GM10248 (cell line): ENCODE results near the gene FGF2.

Experiments
- CTCF ChIA-PET: fragments of 300-600 bp; sonication (Branson Sonifier 250); formaldehyde crosslinking; extraction: SDS; loops from one replicate; lab custom pipeline; 2021; ENCODE audit warnings: antibody characterized with exemption; lab: Yijun Ruan, JAX
- POLR2A ChIA-PET: fragments of 350-650 bp; sonication (Branson Sonifier 250); formaldehyde crosslinking; extraction: SDS; loops from one replicate; lab custom pipeline; 2020; ENCODE audit warnings: antibody characterized with exemption; lab: Yijun Ruan, JAX
- DNase-seq: peaks from one replicate; pipeline ENCODE4 v3.0.0; 2012; ENCODE audit errors: extremely low spot score
- TF ChIP-seq, protein P1 (sequence below): IDR thresholded peaks from 2 replicates; pipeline ENCODE4 v1.5.1; 2012; ENCODE audit warnings: mild to moderate bottlenecking, low read depth; ENCODE audit errors: extremely low read depth, missing control alignments, control extremely low read depth

FGF2 gene

DNA sequence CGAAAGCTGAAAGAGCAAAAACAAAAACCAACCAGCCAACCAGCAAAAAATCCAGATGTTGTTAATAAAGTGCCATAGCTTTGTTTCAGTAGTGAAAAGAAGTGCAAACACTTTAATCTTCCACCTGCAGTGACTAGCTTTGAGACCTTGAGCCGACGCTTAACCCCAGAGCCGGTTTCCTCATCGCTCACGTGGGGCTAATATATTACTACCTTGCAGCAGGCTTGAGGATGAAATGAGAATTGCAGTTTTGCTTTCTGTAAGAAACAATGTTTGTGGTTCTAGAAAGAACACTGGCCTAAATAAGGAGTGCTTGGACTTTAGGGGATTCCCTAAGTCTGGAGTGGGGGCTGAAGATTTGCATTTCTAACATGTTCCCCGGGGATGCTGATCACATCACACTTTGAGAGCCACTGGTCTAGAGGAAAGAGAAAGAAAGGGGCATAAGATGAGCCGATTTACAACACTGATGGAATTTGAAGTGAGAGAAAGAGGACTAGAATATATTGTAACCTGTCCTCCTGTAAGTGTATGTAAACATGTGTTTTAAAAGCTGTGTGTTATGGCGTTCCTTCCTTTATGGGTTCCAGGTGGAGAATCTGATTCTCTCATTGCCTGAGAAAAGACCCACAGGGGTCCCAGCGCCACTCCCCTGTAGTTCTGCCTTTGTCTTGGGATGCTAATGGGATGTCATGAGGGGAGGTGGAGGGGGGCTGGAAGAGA is 1.4 kb downstream of the FGF2 start:
- CTCF ChIA-PET, result interaction anchor here (0.9 to 1.1 kb wide), 2 partner anchors 34 to 86 kb away, joined by 3 read pairs; no protein-coding TSS in a partner anchor
- TF ChIP-seq, protein P1, sequence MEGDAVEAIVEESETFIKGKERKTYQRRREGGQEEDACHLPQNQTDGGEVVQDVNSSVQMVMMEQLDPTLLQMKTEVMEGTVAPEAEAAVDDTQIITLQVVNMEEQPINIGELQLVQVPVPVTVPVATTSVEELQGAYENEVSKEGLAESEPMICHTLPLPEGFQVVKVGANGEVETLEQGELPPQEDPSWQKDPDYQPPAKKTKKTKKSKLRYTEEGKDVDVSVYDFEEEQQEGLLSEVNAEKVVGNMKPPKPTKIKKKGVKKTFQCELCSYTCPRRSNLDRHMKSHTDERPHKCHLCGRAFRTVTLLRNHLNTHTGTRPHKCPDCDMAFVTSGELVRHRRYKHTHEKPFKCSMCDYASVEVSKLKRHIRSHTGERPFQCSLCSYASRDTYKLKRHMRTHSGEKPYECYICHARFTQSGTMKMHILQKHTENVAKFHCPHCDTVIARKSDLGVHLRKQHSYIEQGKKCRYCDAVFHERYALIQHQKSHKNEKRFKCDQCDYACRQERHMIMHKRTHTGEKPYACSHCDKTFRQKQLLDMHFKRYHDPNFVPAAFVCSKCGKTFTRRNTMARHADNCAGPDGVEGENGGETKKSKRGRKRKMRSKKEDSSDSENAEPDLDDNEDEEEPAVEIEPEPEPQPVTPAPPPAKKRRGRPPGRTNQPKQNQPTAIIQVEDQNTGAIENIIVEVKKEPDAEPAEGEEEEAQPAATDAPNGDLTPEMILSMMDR, result peak; percentile 11
- peak; percentile 81 for DNase-seq
- POLR2A ChIA-PET, result no interaction called here

DNA sequence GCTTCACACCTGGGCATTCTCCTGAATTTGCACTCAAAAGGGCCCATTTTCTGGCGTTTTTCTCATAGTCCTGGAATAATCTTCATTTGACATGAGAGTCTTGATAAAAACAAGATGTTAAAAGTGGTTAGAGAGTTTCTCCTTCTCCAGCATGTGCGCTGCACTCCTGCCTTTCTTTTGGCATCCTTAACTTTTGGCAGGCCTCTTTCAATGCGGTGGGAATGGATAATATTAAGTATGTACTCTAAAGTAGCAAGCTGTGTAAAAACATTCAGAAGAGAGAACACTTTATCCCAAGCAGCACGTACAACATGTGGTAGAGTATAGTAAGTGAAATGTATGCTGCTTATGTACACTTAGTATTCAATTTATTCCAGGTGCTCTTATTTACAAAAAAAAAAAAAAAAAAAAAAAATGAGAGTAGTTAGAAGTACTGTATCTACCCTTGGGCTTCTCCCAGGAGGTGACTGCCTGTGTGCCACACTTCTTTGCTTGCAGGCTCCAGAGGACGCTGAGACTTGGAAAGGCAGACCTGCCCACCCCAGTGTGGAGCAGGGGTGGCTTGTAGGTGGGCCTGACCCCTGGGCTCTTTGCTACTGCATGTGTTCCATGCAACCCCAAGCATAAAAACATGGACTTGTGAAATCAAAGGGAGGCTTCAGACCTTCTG is 3.9 kb downstream of the FGF2 start:
- TF ChIP-seq, protein P1, result no peak
- CTCF ChIA-PET, result interaction anchor here (1.0 to 1.5 kb wide), 3 partner anchors 14 to 100 kb away, joined by 3 to 6 read pairs (median 4); no protein-coding TSS in a partner anchor
- DNase-seq, result no peak
- POLR2A ChIA-PET, result no interaction called here

DNA sequence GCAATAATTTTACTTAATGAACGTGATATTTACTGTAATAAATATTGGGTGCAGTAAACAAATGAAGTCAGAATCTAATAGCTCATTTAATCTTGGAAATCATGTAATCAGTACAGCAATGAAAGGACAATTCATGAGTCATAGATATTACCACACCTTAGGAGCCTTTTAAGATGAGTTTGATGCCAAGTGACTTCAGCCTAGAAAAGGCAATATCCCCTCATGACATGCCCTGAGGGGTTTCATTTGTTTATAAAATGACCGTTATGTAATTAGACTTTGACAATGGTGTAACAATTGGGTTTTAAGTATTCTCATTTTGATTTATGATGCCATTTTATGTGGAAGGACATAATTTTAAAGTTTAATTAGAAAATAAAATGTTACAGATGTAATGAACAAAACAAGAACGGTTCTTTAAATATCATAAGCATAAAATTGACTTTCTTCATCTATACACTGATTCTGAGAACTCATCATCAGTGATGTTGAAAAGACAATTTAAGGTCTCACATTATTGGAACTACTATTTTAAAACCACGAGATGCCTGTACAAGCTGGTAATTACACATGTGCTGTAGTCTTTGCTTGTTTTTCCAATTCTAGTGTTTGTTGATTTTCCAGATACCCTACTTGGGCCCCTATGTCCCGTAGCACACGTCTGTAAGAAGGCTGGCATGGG is 5.0 kb downstream of the FGF2 start:
- DNase-seq, result no peak
- POLR2A ChIA-PET, result no interaction called here
- TF ChIP-seq, protein P1, result no peak
- CTCF ChIA-PET, result interaction anchor here (1.0 to 1.5 kb wide), 3 partner anchors 13 to 99 kb away, joined by 3 to 6 read pairs (median 4); no protein-coding TSS in a partner anchor

DNA sequence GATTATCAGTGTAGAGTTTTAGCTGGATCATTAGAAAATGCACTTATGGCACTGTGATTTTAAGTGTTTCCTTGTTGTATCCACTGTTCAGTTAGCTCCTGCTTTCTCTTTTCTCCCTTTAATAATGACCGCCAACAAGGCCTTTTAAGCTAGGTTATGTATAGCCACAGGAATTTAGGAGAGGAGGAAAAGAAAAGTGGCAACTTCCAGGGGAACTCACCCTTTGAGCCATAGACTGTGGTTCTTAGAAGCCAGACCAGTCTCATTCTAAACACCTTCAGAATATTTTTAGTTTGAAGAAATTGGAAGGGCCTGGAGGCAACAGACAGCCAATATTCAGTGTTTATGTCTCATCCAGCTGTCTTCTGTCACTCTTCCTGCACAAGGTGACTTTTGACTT is 6.1 kb downstream of the FGF2 start:
- ChIA-PET CTCF (interaction anchor here (1.2 to 1.5 kb wide), 4 partner anchors 12 to 75 kb away, joined by 3 to 6 read pairs (median 5); no protein-coding TSS in a partner anchor), POLR2A (no interaction called here)
- no peak for DNase-seq
- TF ChIP-seq, protein P1, result no peak

DNA sequence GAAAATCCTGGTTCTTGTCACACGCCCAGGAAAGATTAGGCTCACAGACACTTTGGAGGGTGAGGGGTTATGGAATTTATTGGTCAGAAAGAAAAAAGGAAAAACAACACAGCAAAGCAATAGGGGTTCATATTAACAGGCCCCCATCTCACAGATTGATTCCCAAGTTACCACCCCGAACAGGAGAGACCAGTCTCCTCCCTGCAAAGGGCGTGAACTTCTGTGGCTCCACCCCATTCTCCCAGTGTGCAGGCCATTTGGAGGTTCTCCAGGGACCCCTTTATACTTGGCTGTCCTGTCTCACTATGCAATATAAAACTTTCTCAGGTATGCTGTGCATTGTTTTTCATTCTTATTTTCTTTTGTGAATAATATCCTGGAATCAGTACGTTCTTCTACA is 7.4 kb downstream of the FGF2 start:
- POLR2A ChIA-PET, result no interaction called here

More for the DNA sequence above, 7.4 kb downstream of the FGF2 start:
- TF ChIP-seq, protein P1, result no peak
- CTCF ChIA-PET, result interaction anchor here (1.2 to 1.5 kb wide), 3 partner anchors 11 to 76 kb away, joined by 5 to 6 read pairs (median 5); no protein-coding TSS in a partner anchor
- DNase-seq, result no peak
